HG03060 (cell line): ENCODE results near the gene NF1.
"Not testable (repeated sequence)": the region's sequence is repeated elsewhere in the genome, so short reads cannot be mapped to it uniquely, and the experiment has no call there.

Experiments
- ATAC-seq: cut with Tn5 transposase; IDR thresholded peaks from one replicate; pipeline ENCODE4 v1.9.1; 2021; ENCODE audit warnings: low read depth, moderate number of reproducible peaks; ENCODE audit not compliant: unreplicated experiment

NF1 gene

GRCh38 chr17:31128241-31128640 lies 33.5 kb downstream of the NF1 start:
- ATAC-seq = no peak

GRCh38 chr17:31130286-31131224 lies 35.8 kb downstream of the NF1 start:
- no peak for ATAC-seq

GRCh38 chr17:31131299-31131698 lies 36.5 kb downstream of the NF1 start:
- no peak for ATAC-seq

GRCh38 chr17:31132977-31133376 lies 38.2 kb downstream of the NF1 start:
- ATAC-seq = no peak

- no peak for ATAC-seq
These were observed 39.8 kb downstream of the NF1 start for GRCh38 chr17:31134576-31134975.

- ATAC-seq = no peak
These were observed 41.5 kb downstream of the NF1 start for GRCh38 chr17:31136319-31136718.

GRCh38 chr17:31140111-31140510 lies 45.3 kb downstream of the NF1 start:
- ATAC-seq = no peak

GRCh38 chr17:31144428-31144827 lies 49.7 kb downstream of the NF1 start:
- ATAC-seq = no peak

- ATAC-seq = no peak
These were observed 50.1 kb downstream of the NF1 start for GRCh38 chr17:31144836-31145235.

- ATAC-seq = no peak
These were observed 52.9 kb downstream of the NF1 start for GRCh38 chr17:31147507-31148202.

GRCh38 chr17:31148205-31148604 lies 53.4 kb downstream of the NF1 start:
- ATAC-seq = no peak

- no peak for ATAC-seq
These were observed 57.5 kb downstream of the NF1 start for GRCh38 chr17:31152271-31152670.

GRCh38 chr17:31155208-31155810 lies 60.5 kb downstream of the NF1 start:
- ATAC-seq = no peak

- no peak for ATAC-seq
These were observed 61.5 kb downstream of the NF1 start for GRCh38 chr17:31156326-31156725.

GRCh38 chr17:31156864-31157263 lies 62.1 kb downstream of the NF1 start:
- not testable (repeated sequence) for ATAC-seq

GRCh38 chr17:31158746-31159377 lies 64.1 kb downstream of the NF1 start:
- ATAC-seq = no peak

- ATAC-seq = no peak
These were observed 68.5 kb downstream of the NF1 start for GRCh38 chr17:31163091-31163781.

- no peak for ATAC-seq
These were observed 72.3 kb downstream of the NF1 start for GRCh38 chr17:31167111-31167510.

GRCh38 chr17:31171701-31172100 lies 76.9 kb downstream of the NF1 start:
- no peak for ATAC-seq

GRCh38 chr17:31172388-31172787 lies 77.6 kb downstream of the NF1 start:
- ATAC-seq = no peak
